ENCODE measurements around the gene IL4I1.
A peak's percentile ranks its signal among the peaks of the same experiment; 100 is the strongest.

Gene IL4I1

GRCh38 chr19:49924004-49924880, 27.6 kb upstream of the IL4I1 start:
- DNase-seq (ENCODE audit: low spot score) = no peak

- no peak for DNase-seq (ENCODE audit: low spot score)
Observed at GRCh38 chr19:49923055-49924003, 26.6 kb upstream of the IL4I1 start.

- DNase-seq (ENCODE audit: low spot score) = peak; percentile 82
Observed at GRCh38 chr19:49921871-49922795, 25.4 kb upstream of the IL4I1 start.

GRCh38 chr19:49920624-49921363, 24.1 kb upstream of the IL4I1 start:
- DNase-seq (ENCODE audit: low spot score) = no peak

- DNase-seq (ENCODE audit: low spot score) = no peak
Observed at GRCh38 chr19:49918089-49918488, 21.4 kb upstream of the IL4I1 start.

GRCh38 chr19:49916839-49917733, 20.4 kb upstream of the IL4I1 start:
- no peak for DNase-seq (ENCODE audit: low spot score)

GRCh38 chr19:49915271-49915670, 18.6 kb upstream of the IL4I1 start:
- DNase-seq (ENCODE audit: low spot score) = no peak

GRCh38 chr19:49913720-49914119, 17.0 kb upstream of the IL4I1 start:
- DNase-seq (ENCODE audit: low spot score) = no peak

GRCh38 chr19:49912965-49913685, 16.4 kb upstream of the IL4I1 start:
- DNase-seq (ENCODE audit: low spot score) = no peak

- no peak for DNase-seq (ENCODE audit: low spot score)
Observed at GRCh38 chr19:49911381-49912145, 14.9 kb upstream of the IL4I1 start.

GRCh38 chr19:49910179-49910578, 13.5 kb upstream of the IL4I1 start:
- no peak for DNase-seq (ENCODE audit: low spot score)

GRCh38 chr19:49908480-49909420, 12.1 kb upstream of the IL4I1 start:
- no peak for DNase-seq (ENCODE audit: low spot score)

- DNase-seq (ENCODE audit: low spot score) = no peak
Observed at GRCh38 chr19:49907745-49908446, 11.2 kb upstream of the IL4I1 start.

- DNase-seq (ENCODE audit: low spot score) = no peak
Observed at GRCh38 chr19:49906879-49907564, 10.3 kb upstream of the IL4I1 start.

- no peak for DNase-seq (ENCODE audit: low spot score)
Observed at GRCh38 chr19:49904136-49904535, 7.4 kb upstream of the IL4I1 start.
